H1 (cell line): ENCODE measurements around the gene IMPG2. TPM values are rescaled to one million over a fixed set of nuclear protein-coding genes. Genes with fewer than 3 reads are reported as not detected.

Source experiments
- CTCF ChIA-PET: fragments of 300-600 bp; sonication (Branson Sonifier 250); formaldehyde crosslinking; loops from one replicate; lab custom pipeline; 2021; ENCODE audit not compliant: partially characterized antibody; lab: Charles Lee
- POLR2A ChIA-PET: fragments of 300-600 bp; sonication (Branson Sonifier 250); formaldehyde crosslinking; loops from one replicate; lab custom pipeline; 2021; ENCODE audit warnings: inconsistent platforms; ENCODE audit not compliant: partially characterized antibody; lab: Charles Lee
- DNase-seq, 2 experiments: peaks; one replicate each; pipeline versions ENCODE4 v3.0.0 to v3.0.0-alpha.2; 2010 to 2022; ENCODE audit warnings: low spot score in 2 of 2, low read depth in 1 of 2, mixed read lengths in 1 of 2
- FAIRE-seq: peaks from 2 replicates; lab custom pipeline; 2011; peaks lifted over from hg19 to GRCh38; lab: Jason Lieb, UNC
- H2AFZ ChIP-seq: 2 replicates; pipeline ENCODE4 v1.8.1; 2012; ENCODE audit warnings: low read length, inconsistent platforms
- H2AK5ac ChIP-seq: 2 replicates; pipeline ENCODE4 v1.6.1; 2013; ENCODE audit warnings: low read depth, low read length
- H2BK120ac ChIP-seq: replicated peaks from 2 replicates; pipeline ENCODE3; 2013; ENCODE audit warnings: low read depth, low read length, inconsistent platforms
- H2BK12ac ChIP-seq: 2 replicates; pipeline ENCODE4 v1.6.1; 2013; ENCODE audit warnings: low read depth, low read length
- H2BK15ac ChIP-seq: 2 replicates; pipeline ENCODE4 v1.6.1; 2013; ENCODE audit warnings: low read length
- H2BK20ac ChIP-seq: 2 replicates; pipeline ENCODE4 v1.6.1; 2013; ENCODE audit warnings: low read length
- H2BK5ac ChIP-seq: 2 replicates; pipeline ENCODE4 v1.6.1; 2013; ENCODE audit warnings: low read depth, low read length
- H3K14ac ChIP-seq: 2 replicates; pipeline ENCODE4 v1.6.1; 2013; ENCODE audit warnings: inconsistent platforms; ENCODE audit not compliant: insufficient read length
- H3K18ac ChIP-seq: 2 replicates; pipeline ENCODE4 v1.6.1; 2013; ENCODE audit warnings: low read length; ENCODE audit errors: extremely low read depth
- H3K23ac ChIP-seq: 2 replicates; pipeline ENCODE4 v1.6.1; 2013; ENCODE audit warnings: inconsistent platforms; ENCODE audit not compliant: insufficient read length
- H3K23me2 ChIP-seq: 2 replicates; pipeline ENCODE4 v1.6.1; 2013; ENCODE audit warnings: low read depth, low read length
- H3K27ac ChIP-seq: 2 replicates; pipeline ENCODE4 v1.6.1; 2011; ENCODE audit warnings: low read depth, low read length, inconsistent platforms
- H3K27me3 ChIP-seq, 4 experiments: replicated peaks in 1 of 4; 1 replicate in 1 of 4; 2 replicates in 3 of 4; pipeline versions ENCODE4 v1.6.1 to v1.8.1; 2011 to 2013; ENCODE audit warnings: low read length in 3 of 4, mild to moderate bottlenecking in 3 of 4, inconsistent platforms in 2 of 4, mixed read lengths in 2 of 4, moderate library complexity in 1 of 4; ENCODE audit not compliant: control insufficient read depth in 3 of 4, insufficient read depth in 3 of 4; ENCODE audit errors: extremely low read depth in 1 of 4
- H3K36me3 ChIP-seq, 4 experiments: 2 replicates each; pipeline versions ENCODE4 v1.6.1 to v1.8.1; 2011 to 2013; ENCODE audit warnings: mild to moderate bottlenecking in 4 of 4, low read length in 3 of 4, moderate library complexity in 2 of 4, control low read depth in 1 of 4, inconsistent platforms in 1 of 4; ENCODE audit not compliant: insufficient read depth in 4 of 4, control insufficient read depth in 2 of 4
- H3K4ac ChIP-seq: replicated peaks from 2 replicates; pipeline ENCODE3; 2013; ENCODE audit warnings: low read length, low read depth, mixed read lengths, inconsistent platforms; ENCODE audit not compliant: insufficient read length
- H3K4me1 ChIP-seq, 4 experiments: replicated peaks in 1 of 4; 1 replicate in 1 of 4; 2 replicates in 3 of 4; pipeline versions ENCODE4 v1.6.1 to v1.8.1; 2011 to 2013; ENCODE audit warnings: low read length in 3 of 4, inconsistent platforms in 2 of 4, mixed read lengths in 1 of 4; ENCODE audit not compliant: insufficient read depth in 4 of 4, control insufficient read depth in 3 of 4
- H3K4me2 ChIP-seq, 2 experiments: 2 replicates each; pipeline versions ENCODE4 v1.6.1 to v1.8.1; 2011 to 2013; ENCODE audit warnings: low read depth in 2 of 2, low read length in 2 of 2, control low read depth in 1 of 2, inconsistent platforms in 1 of 2, mild to moderate bottlenecking in 1 of 2; ENCODE audit not compliant: insufficient read depth in 1 of 2
- H3K4me3 ChIP-seq, 4 experiments: fragments of 200-600, 300-600 bp in 1 of 4; sonication (generic), shearing (Covaris generic), sonication (Bioruptor Twin) in 1 of 4; 2 replicates each; pipeline versions ENCODE4 v1.5.1 to v1.8.1; 2011 to 2016; ENCODE audit warnings: low read length in 4 of 4, low read depth in 3 of 4, control low read depth in 2 of 4, inconsistent platforms in 2 of 4, mild to moderate bottlenecking in 2 of 4, mixed read lengths in 1 of 4, moderate library complexity in 1 of 4; ENCODE audit not compliant: insufficient read depth in 2 of 4; ENCODE audit errors: extremely low read depth in 1 of 4
- H3K56ac ChIP-seq: replicated peaks from 2 replicates; pipeline ENCODE3; 2013; ENCODE audit warnings: low read depth, mild to moderate bottlenecking, mixed read lengths, low read length, inconsistent platforms; ENCODE audit not compliant: insufficient read length
- H3K79me1 ChIP-seq: 2 replicates; pipeline ENCODE4 v1.6.1; 2013; ENCODE audit warnings: low read depth, low read length, control low read depth
- H3K79me2 ChIP-seq, 2 experiments: 2 replicates each; pipeline versions ENCODE4 v1.6.1 to v1.8.1; 2012 to 2013; ENCODE audit warnings: low read length in 2 of 2, mild to moderate bottlenecking in 2 of 2, inconsistent platforms in 1 of 2; ENCODE audit not compliant: insufficient read depth in 2 of 2, control insufficient read depth in 1 of 2
- H3K9ac ChIP-seq, 4 experiments: replicated peaks in 1 of 4; 1 replicate in 1 of 4; 2 replicates in 3 of 4; pipeline versions ENCODE4 v1.6.1 to v1.8.1; 2011 to 2013; ENCODE audit warnings: low read depth in 3 of 4, low read length in 3 of 4, control low read depth in 2 of 4, mild to moderate bottlenecking in 2 of 4, moderate library complexity in 2 of 4, inconsistent platforms in 1 of 4; ENCODE audit errors: extremely low read depth in 1 of 4
- H3K9me3 ChIP-seq, 2 experiments: 2 replicates each; pipeline versions ENCODE4 v1.6.1 to v1.8.1; 2012 to 2013; ENCODE audit warnings: mild to moderate bottlenecking in 2 of 2, moderate library complexity in 2 of 2, control low read depth in 1 of 2, inconsistent platforms in 1 of 2, low read depth in 1 of 2, low read length in 1 of 2, mixed read lengths in 1 of 2; ENCODE audit not compliant: insufficient read depth in 2 of 2
- H4K20me1 ChIP-seq, 2 experiments: replicated peaks in 1 of 2; 2 replicates each; pipeline versions ENCODE3 to v1.8.1; 2011 to 2013; ENCODE audit warnings: inconsistent platforms in 2 of 2, low read length in 2 of 2, mild to moderate bottlenecking in 1 of 2; ENCODE audit not compliant: insufficient read depth in 2 of 2, control insufficient read depth in 1 of 2
- H4K5ac ChIP-seq: 2 replicates; pipeline ENCODE4 v1.6.1; 2013; ENCODE audit warnings: low read length, low read depth, mixed read lengths, inconsistent platforms; ENCODE audit not compliant: insufficient read length
- H4K8ac ChIP-seq: 2 replicates; pipeline ENCODE4 v1.8.0; 2013; ENCODE audit warnings: mild to moderate bottlenecking, moderate library complexity, low read length, inconsistent platforms; ENCODE audit not compliant: insufficient read depth; ENCODE audit errors: extremely low read depth
- H4K91ac ChIP-seq: replicated peaks from 2 replicates; pipeline ENCODE3; 2013; ENCODE audit warnings: low read length, mixed read lengths, inconsistent platforms; ENCODE audit not compliant: insufficient read length
- ASH2L ChIP-seq: fragments of 200-600, 300-600 bp; sonication (generic); IDR thresholded peaks from one replicate; pipeline ENCODE4 v1.7.1; 2017; ENCODE audit warnings: low read length
- BCL11A ChIP-seq, 2 experiments: IDR thresholded peaks; one replicate each; pipeline ENCODE4 v1.6.1; 2011; ENCODE audit warnings: low read depth in 2 of 2, low read length in 2 of 2, mild to moderate bottlenecking in 2 of 2
- BRCA1 ChIP-seq: IDR thresholded peaks from 2 replicates; pipeline ENCODE4 v1.6.1; 2012; ENCODE audit warnings: low read depth, low read length, improper control_type of control experiment
- CBX5 ChIP-seq: fragments of 300-800, 300-1000 bp; sonication (generic); IDR thresholded peaks from 2 replicates; pipeline ENCODE4 v1.7.1; 2016; ENCODE audit warnings: antibody characterized with exemption, low read length, low read depth
- POLR2A ChIP-seq, 2 experiments: IDR thresholded peaks; 1 replicate in 1 of 2; 2 replicates in 1 of 2; pipeline ENCODE4 v1.6.1; 2011; ENCODE audit warnings: low read depth in 2 of 2, low read length in 2 of 2, mild to moderate bottlenecking in 2 of 2; ENCODE audit errors: control extremely low read depth in 1 of 2
- POU5F1 ChIP-seq: IDR thresholded peaks from 2 replicates; pipeline ENCODE4 v1.6.1; 2011; ENCODE audit warnings: low read depth, mild to moderate bottlenecking, low read length, moderate library complexity
- SIN3A ChIP-seq, 2 experiments: IDR thresholded peaks in 1 of 2; conservative IDR thresholded peaks in 1 of 2; 2 replicates each; pipeline ENCODE4 v1.6.1; 2011 to 2012; ENCODE audit warnings: low read length in 2 of 2, improper control_type of control experiment in 1 of 2, low read depth in 1 of 2, mild to moderate bottlenecking in 1 of 2
- SRF ChIP-seq: IDR thresholded peaks from 2 replicates; pipeline ENCODE4 v1.6.1; 2011; ENCODE audit warnings: mild to moderate bottlenecking, low read depth, low read length, moderate library complexity
- YY1 ChIP-seq: IDR thresholded peaks from 2 replicates; pipeline ENCODE4 v1.6.1; 2011; ENCODE audit warnings: low read depth, mild to moderate bottlenecking, low read length
- WGBS, 2 experiments: shearing (Covaris generic) in 1 of 2; methylation state at CpG; one replicate each; pipeline versions ENCODE4 v1.1.6 to v1.1.7; 2013 to 2015; ENCODE audit warnings: low lambda C conversion rate in 2 of 2, mixed read lengths in 2 of 2, inconsistent platforms in 1 of 2, low coverage in 1 of 2, missing lambda C conversion rate in 1 of 2; ENCODE audit not compliant: insufficient replicate concordance in 2 of 2, insufficient coverage in 1 of 2, insufficient read length in 1 of 2; ENCODE audit errors: extremely low coverage in 1 of 2, missing lambda C conversion rate in 1 of 2; 5-methylcytosine and 5-hydroxymethylcytosine counted together
- polyA plus RNA-seq, 7 experiments: library from polyadenylated mRNA; depleted of rRNA in 3 of 7; stranded (reverse) in 5 of 7; unstranded in 2 of 7; fragments of >200 nt in 5 of 7; fragments of 200-250 nt in 2 of 7; gene quantifications; 1 replicate in 5 of 7; 2 replicates in 1 of 7; 4 replicates in 1 of 7; pipeline versions ENCODE4 v1.2.1 to v1.2.3, GENCODE V29; 2011 to 2013; ENCODE audit warnings: missing spikeins in 2 of 7, mixed read lengths in 2 of 7
- total RNA-seq: library from RNA; stranded (reverse); fragmentation: NEBNext Ultra II Directional; extraction: Animal tissue kit (Norgen Biotek cat#: 25700); gene quantifications from 2 replicates; pipeline ENCODE4 v1.2.1, GENCODE V29; 2021

IMPG2 gene
- total and polyA plus RNA-seq, 2 of the 8 experiments (the other 6 are each of a cell fraction or from before 2014, with no cell fraction given) = 0.03 to 0.06 TPM

DNA sequence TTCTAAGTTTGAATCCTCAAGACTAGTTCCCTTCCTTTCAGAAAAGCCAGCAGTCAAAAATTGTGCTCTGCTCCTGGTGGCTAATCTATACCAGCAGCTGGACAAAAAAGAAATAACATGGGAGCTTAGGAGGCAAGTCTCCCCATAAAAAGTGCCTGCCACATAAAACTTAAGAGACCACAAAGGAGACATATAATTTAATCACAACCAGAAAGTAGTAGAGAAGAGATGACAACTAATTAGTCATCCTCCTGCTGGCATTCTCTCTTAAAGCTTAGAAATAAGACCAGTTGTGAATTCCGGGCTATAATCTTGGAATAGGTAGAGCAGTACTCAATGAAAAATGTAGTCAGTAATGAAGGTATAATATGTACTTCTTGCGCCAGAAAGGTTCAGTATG lies 20.2 kb upstream of the IMPG2 start:
- Histone ChIP-seq H4K20me1 (no peaks in the 10 kb centered on the region), H3K18ac (no peak overlapping the region), H3K4me2 (no peak overlapping the region), H4K5ac (no peak overlapping the region), H3K14ac (no peak overlapping the region), H2AK5ac (no peak overlapping the region), H3K23ac (no peak overlapping the region), H3K4ac (no peak overlapping the region), H2BK12ac (no peak overlapping the region), H2BK5ac (no peak overlapping the region), H2AFZ (no peak overlapping the region), H3K23me2 (no peaks in the 10 kb centered on the region), H3K79me1 (no peaks in the 10 kb centered on the region), H3K56ac (no peak overlapping the region), H3K9ac (no peak overlapping the region), H3K4me1 (no peaks in the 10 kb centered on the region), H3K27me3 (no peaks in the 10 kb centered on the region), H4K8ac (no peak overlapping the region), H3K79me2 (no peaks in the 10 kb centered on the region), H2BK15ac (no peak overlapping the region), H3K9me3 (no peaks in the 10 kb centered on the region), H3K4me3 (no peak overlapping the region), H2BK20ac (no peak overlapping the region), H3K36me3 (no peaks in the 10 kb centered on the region), H2BK120ac (no peak overlapping the region), H3K27ac (no peak overlapping the region), H4K91ac (no peak overlapping the region)
- ChIA-PET CTCF (no interaction called here), POLR2A (no interaction called here)
- WGBS, 2 experiments = 92% methylated on average over 2 of the region's 2 CpGs; no CpG with 5 or more reads in 1 of the 2 experiments
- no peak for FAIRE-seq
- no peak for DNase-seq
- TF ChIP-seq YY1 (no peak), POLR2A (IDR thresholded peaks at IDR 0.05; ENCODE audit: control extremely low read depth in 1 of 2, low read depth in 2 of 2, low read length in 2 of 2) (no peak), POU5F1 (no peak), SIN3A (conservative IDR thresholded peaks at IDR 0.05 in 1 of 2, IDR thresholded peaks at IDR 0.05 in 1 of 2; ENCODE audit: low read depth in 1 of 2, low read length in 2 of 2) (no peak), BRCA1 (no peak), ASH2L (no peak), BCL11A (IDR thresholded peaks at IDR 0.05; ENCODE audit: low read depth in 2 of 2, low read length in 2 of 2) (no peak), CBX5 (no peak), SRF (no peak)
